ENCODE data around the gene DLL3. TPM values are rescaled to one million over a fixed set of nuclear protein-coding genes. Genes with fewer than 3 reads are reported as not detected.
A peak's percentile ranks its signal among the peaks of the same experiment; 100 is the strongest.

DLL3 gene
- total RNA-seq, 2 experiments from 2014 or later: 4.4 TPM

DNA sequence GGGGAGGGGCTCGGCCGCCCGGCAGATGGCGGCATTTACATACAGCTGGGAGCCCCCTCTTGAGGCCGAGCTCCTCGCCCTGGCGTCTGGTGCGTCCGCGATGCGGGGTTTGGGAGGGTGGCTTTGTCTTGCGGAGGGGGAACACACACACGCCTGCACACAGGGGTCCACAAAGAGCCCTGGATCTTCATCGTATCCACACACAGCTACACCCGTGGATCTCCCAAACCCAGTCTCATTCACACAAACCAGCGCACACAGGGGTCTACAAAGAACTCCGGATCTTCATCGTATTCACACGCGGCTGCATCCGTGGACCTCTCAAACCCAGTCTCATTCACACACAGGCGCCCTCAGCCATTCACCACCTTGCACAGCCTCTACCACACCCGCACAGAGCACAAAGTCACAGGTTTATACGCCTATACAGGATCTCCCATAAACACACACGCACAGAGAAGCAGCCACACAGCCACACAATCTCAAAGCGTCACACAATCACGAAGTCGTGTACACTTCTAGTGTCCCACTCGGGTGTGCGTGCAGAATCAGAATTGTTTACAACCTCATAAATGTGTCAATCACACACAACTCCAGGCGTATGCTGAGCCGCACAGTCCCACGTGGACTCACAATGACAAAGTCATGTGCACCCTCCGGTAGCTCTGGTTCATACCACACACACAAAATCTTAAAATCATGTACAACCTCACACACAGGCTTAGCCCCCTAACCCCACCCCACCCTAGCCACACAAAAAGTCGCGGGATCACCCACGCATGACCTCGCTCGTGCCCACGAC is 550 bp upstream of the DLL3 start:
- no TSS peak for BruUV-seq (replicated peaks)
- ChIA-PET CTCF (ENCODE audit: unreplicated experiment) (interaction anchor here (0.6 to 1.8 kb wide), 3 partner anchors 24 to 58 kb away, joined by 5 to 13 read pairs (median 11); no protein-coding TSS in a partner anchor), POLR2A (interaction anchor here (0.7 kb wide), 2 partner anchors 58 to 158 kb away, joined by 3 to 4 read pairs; no protein-coding TSS in a partner anchor)
- intact Hi-C loops (cut with micrococcal nuclease; ENCODE audit: unreplicated experiment): loop anchor here (2.0 kb wide), 1 partner anchor 35 kb away; the partner anchor contains the start of gene EID2B
- no peaks in the 10 kb centered on the region for H3K36me3 ChIP-seq (ENCODE audit: insufficient read depth, low read length)
- peak overlapping the region; percentile 66 for H3K4me2 ChIP-seq (ENCODE audit: low read length)
- H4K20me1 ChIP-seq (ENCODE audit: insufficient read depth, low read length): no peaks in the 10 kb centered on the region
- peaks cover 32% of the 10 kb centered on the region for H3K4me1 ChIP-seq (ENCODE audit: insufficient read depth, low read length, poor library complexity, severe bottlenecking)
- H3K9me3 ChIP-seq (ENCODE audit: low read length): no peaks in the 10 kb centered on the region
- peak; percentile 84 for DNase-seq (ENCODE audit: low spot score)
- H3K27ac ChIP-seq (ENCODE audit: low read depth, low read length, poor library complexity, severe bottlenecking): peak overlapping the region; percentile 67
- no peaks in the 10 kb centered on the region for H3K79me2 ChIP-seq (ENCODE audit: insufficient read depth, low read depth, low read length)
- H3K4me3 ChIP-seq (ENCODE audit: low read depth, low read length, poor library complexity, severe bottlenecking): peak overlapping the region; percentile 69
- H2AFZ ChIP-seq (ENCODE audit: low read length): peak overlapping the region; percentile 81
- no peaks in the 10 kb centered on the region for H3K9me2 ChIP-seq (ENCODE audit: insufficient read depth, low read length)
- TF ChIP-seq, protein P1, sequence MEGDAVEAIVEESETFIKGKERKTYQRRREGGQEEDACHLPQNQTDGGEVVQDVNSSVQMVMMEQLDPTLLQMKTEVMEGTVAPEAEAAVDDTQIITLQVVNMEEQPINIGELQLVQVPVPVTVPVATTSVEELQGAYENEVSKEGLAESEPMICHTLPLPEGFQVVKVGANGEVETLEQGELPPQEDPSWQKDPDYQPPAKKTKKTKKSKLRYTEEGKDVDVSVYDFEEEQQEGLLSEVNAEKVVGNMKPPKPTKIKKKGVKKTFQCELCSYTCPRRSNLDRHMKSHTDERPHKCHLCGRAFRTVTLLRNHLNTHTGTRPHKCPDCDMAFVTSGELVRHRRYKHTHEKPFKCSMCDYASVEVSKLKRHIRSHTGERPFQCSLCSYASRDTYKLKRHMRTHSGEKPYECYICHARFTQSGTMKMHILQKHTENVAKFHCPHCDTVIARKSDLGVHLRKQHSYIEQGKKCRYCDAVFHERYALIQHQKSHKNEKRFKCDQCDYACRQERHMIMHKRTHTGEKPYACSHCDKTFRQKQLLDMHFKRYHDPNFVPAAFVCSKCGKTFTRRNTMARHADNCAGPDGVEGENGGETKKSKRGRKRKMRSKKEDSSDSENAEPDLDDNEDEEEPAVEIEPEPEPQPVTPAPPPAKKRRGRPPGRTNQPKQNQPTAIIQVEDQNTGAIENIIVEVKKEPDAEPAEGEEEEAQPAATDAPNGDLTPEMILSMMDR (conservative IDR thresholded peaks at IDR 0.05; ENCODE audit: low read length): peak; percentile 65
- no peak for TF ChIP-seq EZH2phosphoT487 (IDR thresholded peaks at IDR 0.05; ENCODE audit: borderline replicate concordance, low read depth, low read length)

DNA sequence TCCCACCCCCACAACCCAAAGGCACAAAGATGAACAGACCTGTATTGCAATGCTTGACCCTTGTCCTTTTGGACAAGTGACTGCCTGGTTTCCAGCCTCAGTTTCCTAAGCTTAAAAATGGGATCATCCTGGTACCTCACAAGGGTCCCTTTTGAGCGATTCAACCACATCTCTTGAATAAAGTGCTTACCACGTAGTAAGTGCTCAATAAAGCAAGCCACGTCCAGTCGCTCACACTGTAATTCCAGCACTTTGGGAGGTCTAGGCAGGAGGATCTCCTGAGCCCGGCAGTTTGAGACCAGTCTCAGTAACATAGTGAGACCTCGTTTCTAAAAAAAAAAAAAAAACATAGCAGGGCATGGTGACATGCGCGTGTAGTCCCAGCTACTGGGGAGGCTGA is 1.2 kb downstream of the DLL3 start:
- Histone ChIP-seq H3K4me3 (ENCODE audit: low read depth, low read length, poor library complexity, severe bottlenecking) (no peak overlapping the region), H4K20me1 (ENCODE audit: insufficient read depth, low read length) (no peaks in the 10 kb centered on the region), H2AFZ (ENCODE audit: low read length) (no peak overlapping the region), H3K36me3 (ENCODE audit: insufficient read depth, low read length) (no peaks in the 10 kb centered on the region), H3K9me2 (ENCODE audit: insufficient read depth, low read length) (no peaks in the 10 kb centered on the region), H3K27ac (ENCODE audit: low read depth, low read length, poor library complexity, severe bottlenecking) (no peak overlapping the region), H3K4me1 (ENCODE audit: insufficient read depth, low read length, poor library complexity, severe bottlenecking) (peaks cover 32% of the 10 kb centered on the region), H3K4me2 (ENCODE audit: low read length) (no peak overlapping the region), H3K79me2 (ENCODE audit: insufficient read depth, low read depth, low read length) (no peaks in the 10 kb centered on the region), H3K9me3 (ENCODE audit: low read length) (no peaks in the 10 kb centered on the region)
- no peak for TF ChIP-seq EZH2phosphoT487 (IDR thresholded peaks at IDR 0.05; ENCODE audit: borderline replicate concordance, low read depth, low read length)
- TF ChIP-seq, protein P1 (conservative IDR thresholded peaks at IDR 0.05; ENCODE audit: low read length): no peak
- no peak for DNase-seq (ENCODE audit: low spot score)
- ChIA-PET POLR2A (interaction anchor here (0.5 to 0.6 kb wide), 2 partner anchors 10 to 169 kb away, joined by 3 to 4 read pairs; no protein-coding TSS in a partner anchor), CTCF (ENCODE audit: unreplicated experiment) (interaction anchor here (0.6 kb wide), 1 partner anchor 19 kb away, joined by 5 read pairs; the partner anchor contains the start of gene TIMM50)
- intact Hi-C loops (cut with micrococcal nuclease; ENCODE audit: unreplicated experiment): loop anchor here (2.0 kb wide), 1 partner anchor 33 kb away; the partner anchor contains the start of gene EID2B
- no TSS peak for BruUV-seq (replicated peaks)
